Uterus (tissue), 2 donors: Measurements from ENCODE around the gene LRBA.
"Not testable (repeated sequence)": the region's sequence is repeated elsewhere in the genome, so short reads cannot be mapped to it uniquely, and the experiment has no call there.

Experiments
- CTCF ChIP-seq, 4 experiments: fragments of 200-600 bp in 2 of 4; fragments of 450-650 bp in 2 of 4; sonication (generic) in 2 of 4; IDR thresholded peaks; one replicate each; pipeline ENCODE4 v1.5.1; 2016 to 2019; ENCODE audit warnings: antibody characterized with exemption in 4 of 4, mild to moderate bottlenecking in 2 of 4, moderate library complexity in 1 of 4
- POLR2A ChIP-seq, 2 donors: fragments of 450-650 bp; IDR thresholded peaks; one replicate each; pipeline ENCODE4 v1.6.1; 2016; ENCODE audit warnings: antibody characterized with exemption in 2 of 2, mild to moderate bottlenecking in 1 of 2, moderate library complexity in 1 of 2

GRCh38 chr4:150564967-150565366, 450.1 kb downstream of the LRBA start:
- TF ChIP-seq POLR2A, CTCF (IDR thresholded peaks at IDR 0.05): not testable (repeated sequence)
